Fibroblast of lung (primary cell): ENCODE results near the gene CLMN. TPM values are rescaled to one million over a fixed set of nuclear protein-coding genes. Genes with fewer than 3 reads are reported as not detected.

Experiments
- DNase-seq, 2 donors: peaks; one replicate each; pipeline versions ENCODE4 v3.0.0 to v3.0.0-alpha.2; 2010; ENCODE audit warnings: low read depth in 2 of 2
- H2AFZ ChIP-seq: 2 replicates; pipeline ENCODE4 v1.5.1; 2012; ENCODE audit warnings: low read length, control low read depth, inconsistent platforms
- H3K27ac ChIP-seq: 2 replicates; pipeline ENCODE4 v1.5.1; 2011; ENCODE audit warnings: low read length, control low read depth; ENCODE audit not compliant: insufficient read depth
- H3K27me3 ChIP-seq: 2 replicates; pipeline ENCODE4 v1.5.1; 2011; ENCODE audit warnings: mild to moderate bottlenecking, low read length; ENCODE audit not compliant: control insufficient read depth, insufficient read depth
- H3K36me3 ChIP-seq: 2 replicates; pipeline ENCODE4 v1.5.1; 2011; ENCODE audit warnings: low read length; ENCODE audit not compliant: control insufficient read depth, insufficient read depth
- H3K4me1 ChIP-seq: 2 replicates; pipeline ENCODE4 v1.5.1; 2011; ENCODE audit warnings: low read length; ENCODE audit not compliant: control insufficient read depth, insufficient read depth; ENCODE audit errors: extremely low read depth
- H3K4me2 ChIP-seq: 2 replicates; pipeline ENCODE4 v1.5.1; 2011; ENCODE audit warnings: low read length, control low read depth; ENCODE audit not compliant: insufficient read depth; ENCODE audit errors: extremely low read depth
- H3K4me3 ChIP-seq, 4 experiments: fragments of 200-600 bp in 1 of 4; sonication (generic) in 1 of 4; replicated peaks in 1 of 4; 2 replicates each; pipeline ENCODE4 v1.5.1; 2011 to 2016; ENCODE audit warnings: low read length in 4 of 4, low read depth in 3 of 4, mild to moderate bottlenecking in 3 of 4, control low read depth in 2 of 4, inconsistent platforms in 1 of 4, mixed read lengths in 1 of 4; ENCODE audit not compliant: insufficient read depth in 1 of 4; ENCODE audit errors: control extremely low read depth in 1 of 4
- H3K79me2 ChIP-seq: 2 replicates; pipeline ENCODE4 v1.5.1; 2012; ENCODE audit warnings: mild to moderate bottlenecking, low read length, inconsistent platforms; ENCODE audit not compliant: control insufficient read depth, insufficient read depth
- H3K9ac ChIP-seq: 2 replicates; pipeline ENCODE4 v1.5.1; 2011; ENCODE audit warnings: mild to moderate bottlenecking, low read length, control low read depth; ENCODE audit not compliant: insufficient read depth
- H3K9me3 ChIP-seq: 2 replicates; pipeline ENCODE4 v1.5.1; 2012; ENCODE audit warnings: low read depth, low read length; ENCODE audit not compliant: control insufficient read depth, insufficient read depth
- H4K20me1 ChIP-seq: 2 replicates; pipeline ENCODE4 v1.5.1; 2011; ENCODE audit warnings: low read length; ENCODE audit not compliant: control insufficient read depth, insufficient read depth; ENCODE audit errors: extremely low read depth
- CTCF ChIP-seq, 2 donors: IDR thresholded peaks in 1 of 2; conservative IDR thresholded peaks in 1 of 2; 1 replicate in 1 of 2; 2 replicates in 1 of 2; pipeline ENCODE4 v1.5.1; 2011 to 2012; ENCODE audit warnings: low read length in 2 of 2, control low read depth in 1 of 2, inconsistent platforms in 1 of 2, low read depth in 1 of 2, mild to moderate bottlenecking in 1 of 2
- EZH2 ChIP-seq: IDR thresholded peaks from 2 replicates; pipeline ENCODE4 v1.5.1; 2012; ENCODE audit warnings: low read length, control low read depth, mild to moderate bottlenecking; ENCODE audit errors: missing control alignments
- polyA plus RNA-seq, 2 donors: library from polyadenylated mRNA; depleted of rRNA in 1 of 2; stranded (reverse) in 1 of 2; unstranded in 1 of 2; fragments of >200 nt; gene quantifications; 2 replicates each; pipeline ENCODE4 v1.2.1, GENCODE V29; 2011 to 2012; ENCODE audit warnings: missing spikeins in 1 of 2
- total RNA-seq: library from RNA; depleted of rRNA; stranded (reverse); fragments of >200 nt; gene quantifications from 2 replicates; pipeline ENCODE4 v1.2.1, GENCODE V29; 2014

Gene CLMN
- total and polyA plus RNA-seq, 2 donors (not counting 1 experiment from before 2014, with no cell fraction given): 0.83 to 2.7 TPM

- Histone ChIP-seq H3K9me3 (no peaks in the 10 kb centered on the region), H3K27me3 (peaks cover 3% of the 10 kb centered on the region), H3K4me2 (peak overlapping the region; percentile 65), H3K27ac (no peak overlapping the region), H3K79me2 (no peaks in the 10 kb centered on the region), H3K36me3 (no peaks in the 10 kb centered on the region), H4K20me1 (no peaks in the 10 kb centered on the region), H2AFZ (no peak overlapping the region), H3K9ac (no peak overlapping the region), H3K4me1 (peaks cover 5% of the 10 kb centered on the region), H3K4me3 (peak overlapping the region in 2 of 4 experiments; percentile 47 to 58)
- no peak for TF ChIP-seq EZH2
- no peak for TF ChIP-seq CTCF (conservative IDR thresholded peaks at IDR 0.05 in 1 of 2, IDR thresholded peaks at IDR 0.05 in 1 of 2; ENCODE audit: low read depth in 1 of 2, low read length in 2 of 2)
- DNase-seq: no peak
Observed at GRCh38 chr14:95318399-95319311, 1.1 kb downstream of the CLMN start.

GRCh38 chr14:95317817-95318343 is 1.8 kb downstream of the CLMN start:
- Histone ChIP-seq H3K4me3 (no peak overlapping the region), H3K27me3 (peaks cover 3% of the 10 kb centered on the region), H3K79me2 (no peaks in the 10 kb centered on the region), H3K4me2 (no peak overlapping the region), H3K4me1 (peaks cover 5% of the 10 kb centered on the region), H3K36me3 (no peaks in the 10 kb centered on the region), H3K9ac (no peak overlapping the region), H4K20me1 (no peaks in the 10 kb centered on the region), H3K9me3 (no peaks in the 10 kb centered on the region), H2AFZ (no peak overlapping the region), H3K27ac (no peak overlapping the region)
- TF ChIP-seq CTCF (conservative IDR thresholded peaks at IDR 0.05 in 1 of 2, IDR thresholded peaks at IDR 0.05 in 1 of 2; ENCODE audit: low read depth in 1 of 2, low read length in 2 of 2) (no peak), EZH2 (no peak)
- no peak for DNase-seq

- Histone ChIP-seq H3K4me1 (peaks cover 5% of the 10 kb centered on the region), H3K27ac (no peak overlapping the region), H3K79me2 (no peaks in the 10 kb centered on the region), H3K4me3 (no peak overlapping the region), H3K9ac (no peak overlapping the region), H3K9me3 (no peaks in the 10 kb centered on the region), H3K27me3 (no peaks in the 10 kb centered on the region), H3K4me2 (no peak overlapping the region), H4K20me1 (no peaks in the 10 kb centered on the region), H3K36me3 (no peaks in the 10 kb centered on the region), H2AFZ (no peak overlapping the region)
- TF ChIP-seq CTCF (conservative IDR thresholded peaks at IDR 0.05 in 1 of 2, IDR thresholded peaks at IDR 0.05 in 1 of 2; ENCODE audit: low read depth in 1 of 2, low read length in 2 of 2): no peak
- TF ChIP-seq EZH2: no peak
- no peak for DNase-seq
Observed at GRCh38 chr14:95316821-95317220, 2.9 kb downstream of the CLMN start.
